ENCODE measurements around the gene NID2.

Gene NID2

GRCh38 chr14:52051871-52052270, 17.0 kb downstream of the NID2 start:
- DNase-seq: no peak

GRCh38 chr14:52051251-52051650, 17.6 kb downstream of the NID2 start:
- no peak for DNase-seq

DNA sequence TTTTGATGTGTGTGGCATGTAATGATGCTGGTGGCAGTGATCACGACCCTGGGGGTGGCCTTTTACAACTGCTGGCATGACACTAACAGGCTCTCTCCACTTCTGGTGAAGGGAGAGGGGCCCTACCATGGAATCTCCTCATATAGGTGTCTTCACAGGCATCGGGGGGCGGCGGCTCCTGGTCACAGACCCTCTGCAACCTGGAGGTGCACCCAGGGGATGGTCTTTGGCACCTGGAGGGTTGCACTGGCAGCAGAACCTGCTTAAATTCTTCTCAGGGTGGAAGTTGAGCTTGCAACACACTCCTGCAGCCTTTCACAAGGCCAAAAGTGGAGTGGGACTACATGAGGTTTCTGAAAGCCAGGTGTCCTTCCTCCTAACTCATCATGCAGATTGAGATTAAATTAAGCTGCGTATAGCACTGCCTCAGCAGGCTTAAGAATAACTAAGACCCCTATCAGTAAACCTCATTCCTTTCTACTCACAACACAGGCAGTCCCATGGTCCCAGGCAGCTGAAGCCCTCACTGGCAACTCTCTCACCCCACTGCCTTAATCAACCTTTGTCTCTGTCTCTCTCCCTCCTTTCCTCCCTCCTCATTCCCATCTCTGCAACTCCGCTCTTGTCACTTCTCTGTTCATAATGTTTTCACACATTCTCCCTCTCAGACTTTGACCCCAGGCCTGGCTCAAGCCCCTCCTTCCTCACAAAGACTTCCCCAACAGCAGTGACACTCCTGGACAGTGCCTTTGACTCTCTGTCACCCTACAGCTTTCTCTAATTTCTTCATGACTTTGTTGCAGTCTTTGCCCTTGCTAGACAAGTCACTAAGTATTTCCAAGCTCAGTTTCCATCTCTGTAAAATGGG, 18.9 kb downstream of the NID2 start:
- no peak for DNase-seq

- DNase-seq: no peak
Measured at GRCh38 chr14:52049271-52049670, 19.6 kb downstream of the NID2 start.

DNA sequence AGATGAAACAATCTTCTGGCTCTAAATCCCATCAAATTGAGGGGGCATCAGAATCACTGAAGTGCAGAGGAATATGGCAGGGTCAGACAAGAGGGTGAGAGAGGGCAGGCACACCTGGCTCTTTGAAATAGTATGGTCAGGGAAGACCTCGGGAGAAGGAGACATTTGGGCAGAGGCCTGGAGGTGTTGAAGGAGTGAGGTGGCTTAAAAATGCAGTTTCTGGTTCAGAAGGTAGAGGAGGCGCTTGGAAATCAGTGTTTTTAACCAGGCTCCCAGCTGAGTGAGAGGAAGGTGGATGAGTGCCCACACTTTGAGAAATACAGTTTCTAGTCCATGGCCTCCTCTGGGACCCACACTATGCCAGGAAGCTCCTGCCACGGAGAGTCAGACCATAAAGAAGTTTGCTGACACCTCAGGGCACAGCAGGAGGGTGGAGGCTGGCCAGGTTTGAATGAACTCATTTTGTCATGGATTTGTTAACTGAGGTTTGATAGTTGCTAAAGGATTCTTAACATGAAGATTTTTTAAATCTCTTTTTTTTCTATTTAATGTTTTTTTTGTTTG, 20.1 kb downstream of the NID2 start:
- no peak for DNase-seq

DNA sequence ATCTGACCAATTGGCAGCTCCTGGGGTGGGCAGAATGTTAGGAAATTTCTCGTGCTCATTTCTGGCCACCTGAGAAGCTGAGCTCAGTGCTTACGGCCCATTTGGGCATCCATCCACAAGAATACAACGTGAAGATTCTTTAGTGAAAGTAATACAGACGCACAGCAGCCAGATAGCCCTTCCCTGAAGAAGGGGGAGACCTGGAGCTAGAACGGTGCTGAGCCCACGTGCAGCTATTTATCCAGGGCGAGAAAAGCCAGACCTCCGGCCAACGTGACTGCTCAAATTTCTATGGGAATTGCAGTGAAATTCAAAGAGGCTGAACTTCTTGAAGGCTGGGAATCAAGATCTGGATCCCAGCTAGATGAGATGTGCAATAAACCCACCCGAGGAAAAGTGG, 20.7 kb downstream of the NID2 start:
- DNase-seq: no peak

- no peak for DNase-seq
Measured at GRCh38 chr14:52046376-52046917, 22.4 kb downstream of the NID2 start.

DNA sequence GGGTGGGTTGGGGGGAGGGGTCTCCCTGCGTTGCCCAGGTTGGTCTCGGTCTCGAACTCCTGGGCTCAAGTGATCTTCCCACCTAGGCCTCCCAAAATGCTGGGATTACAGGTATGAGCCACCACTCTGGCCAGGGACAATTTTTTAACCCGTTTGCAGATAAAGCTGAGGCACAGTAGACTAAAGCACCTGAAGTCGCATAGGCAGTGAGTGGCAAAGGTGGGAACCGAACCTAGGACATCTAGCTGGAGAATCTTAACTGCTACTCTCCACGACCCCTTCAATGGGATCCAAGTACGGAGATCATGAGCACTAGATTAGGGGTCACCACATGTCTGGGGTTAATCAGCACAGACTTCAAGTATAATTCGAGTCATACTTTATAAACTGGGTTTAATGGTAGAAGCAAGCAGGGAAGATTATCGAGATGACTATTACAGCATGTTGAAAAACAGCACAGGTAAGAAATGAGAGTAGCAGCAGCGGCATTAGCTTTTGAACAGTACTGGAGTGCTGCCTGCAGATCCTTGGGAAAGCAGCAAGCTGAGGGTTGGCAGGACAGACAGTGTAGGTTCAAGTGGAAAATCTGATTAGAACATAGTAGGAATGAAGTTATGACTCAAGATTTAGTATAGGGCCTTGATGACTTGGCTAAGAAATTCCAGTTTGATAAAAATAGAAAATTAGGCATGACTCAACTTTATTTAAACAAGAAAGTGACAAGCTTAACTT, 23.9 kb downstream of the NID2 start:
- no peak for DNase-seq

GRCh38 chr14:52043690-52044089, 25.2 kb downstream of the NID2 start:
- DNase-seq: peak; percentile 9

DNA sequence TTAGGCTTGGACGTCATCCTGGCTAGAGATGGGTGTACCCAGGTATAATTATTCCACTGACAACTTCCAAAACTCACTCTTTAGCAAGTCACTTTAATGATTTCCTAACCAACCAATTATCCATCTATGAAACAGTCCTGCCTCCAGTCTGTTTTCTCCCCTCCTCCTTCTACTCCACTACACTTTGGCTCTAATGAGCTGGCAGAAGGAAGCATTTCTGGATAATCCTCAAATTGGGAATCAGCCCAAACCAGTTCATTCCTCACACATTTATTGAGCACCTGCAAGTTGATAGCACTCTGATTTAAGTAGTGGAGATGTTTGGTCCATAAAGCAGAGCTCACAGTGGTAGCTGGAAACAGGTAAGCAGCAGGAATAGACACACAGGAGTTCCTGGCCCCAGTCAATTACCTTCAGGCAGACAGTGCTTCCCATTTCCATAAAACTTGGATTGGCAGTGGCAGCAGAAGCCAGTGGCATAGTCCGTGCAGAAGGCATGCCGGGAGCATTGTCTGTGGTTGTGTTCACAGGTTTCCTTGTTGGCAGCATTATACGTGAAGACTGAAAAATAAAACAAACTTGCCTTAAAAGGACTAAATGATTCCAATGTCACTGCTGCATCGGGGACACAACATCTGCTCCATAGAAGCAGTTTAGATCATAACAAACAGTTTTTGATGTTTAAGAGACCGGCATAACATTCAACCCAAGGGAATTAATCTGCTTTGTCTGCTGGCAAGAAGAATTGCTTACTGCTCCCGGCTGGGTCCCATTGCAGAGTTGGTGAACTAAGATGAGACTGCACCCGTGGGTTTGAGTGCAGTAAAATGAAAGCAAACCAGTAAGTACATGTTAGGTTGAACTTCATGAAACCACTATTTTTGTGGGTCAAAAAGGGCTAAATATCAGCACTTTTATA, 26.2 kb downstream of the NID2 start:
- DNase-seq: no peak

DNA sequence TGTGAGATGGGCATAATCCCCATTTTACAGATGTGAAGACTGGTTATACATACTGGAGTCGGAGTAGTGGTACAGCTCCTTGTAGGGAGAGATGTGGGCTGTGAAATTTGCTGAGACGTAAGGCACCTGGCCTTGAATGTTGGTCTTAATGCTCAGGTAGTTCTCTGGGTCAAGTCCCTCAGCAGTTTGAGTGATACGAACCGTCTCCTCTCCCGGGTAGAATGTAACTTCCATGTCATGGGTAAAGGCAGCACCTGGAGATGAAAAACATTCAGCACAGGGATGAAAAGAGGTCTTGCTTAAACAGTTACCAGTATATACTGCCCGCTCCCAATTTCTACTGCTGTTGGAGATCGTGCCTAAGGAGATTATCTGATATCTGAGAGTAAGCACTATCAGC, 28.3 kb downstream of the NID2 start:
- no peak for DNase-seq

DNA sequence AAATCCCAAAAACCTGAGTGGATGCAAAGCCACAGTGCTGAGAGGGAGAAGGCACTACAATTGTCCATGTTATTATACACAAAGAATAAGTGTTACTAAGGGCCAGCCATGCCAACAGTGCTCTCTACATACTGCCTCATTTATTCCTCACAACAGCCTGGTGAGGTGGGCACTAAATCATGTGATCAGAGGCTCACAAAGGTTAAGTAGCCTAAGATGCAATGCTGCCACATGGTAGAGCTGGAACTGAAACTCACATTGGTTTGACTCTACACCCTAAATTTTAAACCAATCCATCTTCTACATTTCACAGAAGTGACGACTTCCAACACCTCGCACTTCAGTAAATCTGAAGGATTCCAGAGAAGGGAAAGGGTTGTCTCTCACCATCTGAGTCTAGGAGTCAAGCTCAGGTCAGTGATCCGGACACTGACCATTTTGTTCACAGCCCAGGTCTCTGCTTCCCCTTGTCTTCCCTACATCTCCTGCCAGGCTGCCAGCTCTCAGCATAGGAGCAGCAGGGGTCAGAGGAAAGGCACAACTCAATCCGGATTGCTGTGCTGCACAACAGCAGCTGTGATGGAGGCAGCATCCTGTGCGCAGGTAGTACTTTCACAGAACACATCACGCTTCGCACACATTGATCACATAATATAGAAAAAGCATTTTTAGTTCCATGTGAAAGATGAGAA, 29.6 kb downstream of the NID2 start:
- DNase-seq: no peak

DNA sequence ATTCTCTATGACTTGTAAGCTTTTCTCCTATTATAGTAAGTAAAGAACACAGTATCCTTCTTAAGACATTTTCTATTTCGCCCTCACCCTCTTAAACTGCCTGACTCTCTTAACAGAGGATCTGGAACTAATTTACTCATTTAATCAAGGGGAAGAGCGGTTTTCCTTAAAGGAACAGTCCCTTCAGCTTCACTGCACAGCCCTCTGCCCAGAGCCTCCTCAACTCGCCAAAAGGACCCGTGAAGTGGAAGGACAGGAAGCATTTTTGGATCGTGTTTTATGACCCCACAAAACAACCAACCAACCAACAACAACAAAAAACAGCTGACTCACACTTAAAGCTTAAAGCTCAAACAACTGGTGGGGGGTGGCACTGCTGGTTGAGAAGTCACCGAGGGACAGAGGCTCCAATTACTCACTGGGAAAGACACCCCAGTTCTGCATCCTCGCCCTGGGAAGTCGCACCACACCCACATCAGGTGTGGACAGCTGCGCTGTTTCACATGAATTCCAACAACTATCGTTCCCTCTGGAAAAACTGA, 35.7 kb downstream of the NID2 start:
- DNase-seq: no peak

DNA sequence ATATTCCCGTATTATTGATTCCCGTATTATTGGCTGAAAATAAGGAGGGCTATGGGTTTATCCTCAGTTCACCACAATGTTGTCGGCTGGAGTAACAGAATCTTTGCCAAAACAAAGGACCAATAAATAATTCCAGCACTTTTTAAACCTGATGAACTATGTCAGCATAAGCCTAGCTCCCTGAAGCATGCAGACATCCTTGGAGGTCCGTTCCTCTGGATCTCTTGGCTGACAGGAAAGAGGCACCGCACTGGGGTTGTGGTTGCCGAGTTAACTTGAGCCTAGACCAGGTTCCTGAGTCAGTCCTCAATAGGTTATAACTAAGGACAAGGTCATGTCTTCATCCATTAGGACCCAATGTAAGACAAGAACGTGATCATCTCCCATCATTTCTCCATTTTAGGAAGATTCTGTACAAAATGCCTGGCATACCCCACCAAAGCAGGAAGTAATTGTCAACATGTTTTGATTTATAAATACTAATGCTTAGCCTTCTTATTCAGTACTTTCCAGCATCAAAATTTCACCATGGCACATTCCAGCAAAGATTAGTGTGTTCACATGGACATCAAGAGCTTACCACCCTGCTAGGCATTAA, 36.6 kb downstream of the NID2 start:
- no peak for DNase-seq

DNA sequence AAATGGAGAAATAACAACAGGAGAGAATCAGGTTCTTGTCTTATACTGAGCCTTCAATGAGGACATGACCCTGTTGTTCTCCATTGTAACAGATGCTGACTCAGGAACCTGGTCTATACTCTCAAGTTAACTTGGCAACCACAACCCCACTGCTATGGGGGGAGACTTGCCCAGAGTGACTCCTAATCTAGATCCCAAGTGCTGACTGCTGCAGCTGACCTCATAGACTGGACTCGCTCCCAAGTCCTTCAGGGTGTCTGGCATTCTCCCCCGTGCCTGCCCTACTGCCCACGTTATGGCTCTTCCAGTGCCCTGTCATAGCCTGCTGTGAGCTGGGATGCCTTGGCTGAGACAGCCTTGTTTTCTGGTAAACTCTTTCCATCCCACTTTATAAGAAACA, 37.1 kb downstream of the NID2 start:
- no peak for DNase-seq

- no peak for DNase-seq
Measured at GRCh38 chr14:52029881-52030280, 39.0 kb downstream of the NID2 start.

DNA sequence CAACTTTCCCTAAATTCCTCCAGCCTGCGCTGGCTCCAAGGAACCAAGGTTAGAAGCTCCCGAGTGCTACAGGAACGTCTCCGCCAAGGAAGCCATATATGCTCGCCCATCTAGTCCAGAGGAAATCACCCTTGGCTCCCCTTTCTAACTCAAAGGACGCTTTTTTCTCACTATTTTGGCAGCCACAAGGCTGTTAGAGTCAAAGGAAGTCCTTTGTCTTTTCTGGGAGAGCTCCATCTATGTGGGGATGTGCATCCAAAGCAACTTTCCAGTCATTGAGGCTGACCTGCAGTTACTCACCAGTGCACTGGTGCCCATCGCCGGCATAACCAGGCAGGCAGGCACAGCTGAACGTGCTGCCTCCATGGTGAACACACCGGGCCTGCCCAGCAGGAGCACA, 42.0 kb downstream of the NID2 start:
- DNase-seq: no peak

DNA sequence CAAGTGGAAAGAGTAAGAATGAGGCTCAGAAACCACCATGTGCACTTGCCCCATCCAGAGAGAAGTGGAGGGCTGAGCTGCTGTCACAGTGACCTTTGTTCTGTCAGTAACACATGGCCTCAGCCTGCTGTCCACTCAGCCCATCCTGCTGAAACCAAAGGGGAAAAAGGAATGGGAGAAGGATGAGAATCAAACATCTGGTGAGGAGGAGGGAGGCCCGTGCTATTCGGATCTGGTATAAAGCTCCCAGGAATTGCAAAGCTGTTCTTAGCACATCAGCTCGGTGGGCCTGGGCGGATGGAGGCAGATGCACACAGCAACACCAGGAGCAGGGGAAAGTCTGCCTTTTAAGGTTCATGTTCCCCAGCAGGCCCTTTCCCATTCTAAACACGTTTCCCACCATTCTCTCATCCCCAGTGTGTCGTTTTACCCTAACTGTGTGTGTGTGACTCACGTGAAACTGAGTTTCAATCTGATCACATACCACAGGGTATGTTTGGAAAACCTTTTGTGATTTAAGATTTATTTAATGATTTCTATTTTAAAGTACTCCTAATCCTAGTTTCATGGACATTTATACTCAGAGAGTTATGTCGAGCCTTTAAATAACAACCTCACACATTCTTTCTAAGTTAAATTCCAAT, 42.7 kb downstream of the NID2 start:
- no peak for DNase-seq

DNA sequence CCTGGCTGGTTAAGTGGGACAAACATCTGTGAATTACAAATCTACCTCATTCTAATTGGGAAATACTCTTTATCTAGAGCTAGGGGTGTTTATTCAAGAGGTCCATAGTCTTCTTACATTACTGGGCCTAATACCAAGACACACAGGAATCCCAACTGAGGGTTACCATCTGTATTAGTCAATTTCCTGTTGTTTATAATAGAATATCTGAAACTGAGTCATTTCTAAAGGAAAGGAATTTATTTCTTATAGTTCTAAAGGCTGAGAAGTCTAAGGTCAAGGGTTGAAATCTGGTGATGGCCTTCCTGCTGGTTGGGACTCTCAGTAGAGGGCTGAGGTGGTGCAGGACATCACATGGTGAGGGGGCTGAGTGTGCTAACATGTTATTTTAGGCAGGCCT, 43.5 kb downstream of the NID2 start:
- DNase-seq: no peak

DNA sequence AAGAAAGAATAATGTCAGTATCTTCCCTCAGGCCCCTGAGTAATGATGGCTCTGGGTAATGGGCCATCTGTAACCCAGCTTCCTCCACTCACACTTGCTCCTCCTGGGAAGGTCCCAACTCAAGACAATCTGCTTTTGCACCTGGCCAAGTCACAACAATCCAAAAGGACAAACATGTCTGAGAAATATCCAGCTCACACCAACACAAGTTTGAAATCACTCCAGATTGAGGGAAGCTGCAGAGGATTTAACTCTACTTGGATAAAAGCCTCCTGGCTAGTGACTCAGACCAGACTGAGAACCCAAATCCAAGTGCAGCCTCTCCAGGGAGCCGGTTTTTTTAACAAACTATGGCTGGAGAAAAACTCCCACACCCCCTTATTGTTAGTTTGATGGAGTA, 45.3 kb downstream of the NID2 start:
- no peak for DNase-seq

Measured in CD4-positive, alpha-beta T cell treated with Interferon gamma for 1 hour (primary cell).